CD14-positive monocyte (primary cell): Measurements from ENCODE around the gene GLI1. TPM values are rescaled to one million over a fixed set of nuclear protein-coding genes. Genes with fewer than 3 reads are reported as not detected.

Source experiments
- DNase-seq, 3 donors: peaks; one replicate each; pipeline ENCODE4 v3.0.0-alpha.2; 2011 to 2022
- H2AFZ ChIP-seq: 2 replicates; pipeline ENCODE4 v1.6.0; 2012; ENCODE audit warnings: mild to moderate bottlenecking, low read depth, low read length, inconsistent platforms; ENCODE audit not compliant: insufficient read depth, poor library complexity, severe bottlenecking
- H3K27ac ChIP-seq, 2 donors: 1 replicate in 1 of 2; 2 replicates in 1 of 2; pipeline ENCODE4 v1.5.1; 2012 to 2013; ENCODE audit warnings: low read length in 2 of 2, control low read depth in 1 of 2, inconsistent platforms in 1 of 2, low read depth in 1 of 2, mild to moderate bottlenecking in 1 of 2
- H3K27me3 ChIP-seq, 2 donors: one replicate each; pipeline versions ENCODE4 v1.6.0 to v1.6.1; 2011 to 2013; ENCODE audit warnings: low read length in 2 of 2; ENCODE audit not compliant: control insufficient read depth in 2 of 2, insufficient read depth in 2 of 2
- H3K36me3 ChIP-seq, 2 donors: replicated peaks in 1 of 2; 1 replicate in 1 of 2; 2 replicates in 1 of 2; pipeline versions ENCODE4 v1.5.1 to v1.6.1; 2012 to 2013; ENCODE audit warnings: low read length in 2 of 2, control low read depth in 1 of 2, inconsistent platforms in 1 of 2, mild to moderate bottlenecking in 1 of 2; ENCODE audit not compliant: insufficient read depth in 2 of 2, control insufficient read depth in 1 of 2
- H3K4me1 ChIP-seq, 2 donors: 1 replicate in 1 of 2; 2 replicates in 1 of 2; pipeline versions ENCODE4 v1.5.1 to v1.6.1; 2012 to 2013; ENCODE audit warnings: low read length in 2 of 2, control low read depth in 1 of 2, inconsistent platforms in 1 of 2, mild to moderate bottlenecking in 1 of 2, moderate library complexity in 1 of 2; ENCODE audit not compliant: insufficient read depth in 2 of 2, control insufficient read depth in 1 of 2
- H3K4me2 ChIP-seq: replicated peaks from 2 replicates; pipeline ENCODE3; 2012; ENCODE audit warnings: low read length, moderate library complexity, mild to moderate bottlenecking; ENCODE audit not compliant: poor library complexity, severe bottlenecking; ENCODE audit errors: extremely low read depth
- H3K4me3 ChIP-seq, 3 experiments: fragments of 200-600 bp in 1 of 3; sonication (generic) in 1 of 3; replicated peaks in 1 of 3; 1 replicate in 2 of 3; 2 replicates in 1 of 3; pipeline ENCODE4 v1.5.1; 2011 to 2013; ENCODE audit warnings: low read length in 3 of 3, mild to moderate bottlenecking in 3 of 3, control low read depth in 2 of 3, low read depth in 2 of 3, inconsistent platforms in 1 of 3, moderate library complexity in 1 of 3
- H3K79me2 ChIP-seq: 2 replicates; pipeline ENCODE4 v1.6.0; 2012; ENCODE audit warnings: mild to moderate bottlenecking, control low read depth, inconsistent platforms, low read length, moderate library complexity; ENCODE audit not compliant: insufficient read depth
- H3K9ac ChIP-seq: 2 replicates; pipeline ENCODE4 v1.6.0; 2017; ENCODE audit warnings: low read length, mild to moderate bottlenecking; ENCODE audit not compliant: insufficient read depth, poor library complexity, severe bottlenecking
- H3K9me3 ChIP-seq, 2 donors: replicated peaks in 1 of 2; 1 replicate in 1 of 2; 2 replicates in 1 of 2; pipeline versions ENCODE4 v1.5.1 to v1.6.1; 2012 to 2013; ENCODE audit warnings: low read length in 2 of 2, control low read depth in 1 of 2; ENCODE audit not compliant: control insufficient read depth in 1 of 2, insufficient read depth in 1 of 2
- H4K20me1 ChIP-seq: 2 replicates; pipeline ENCODE4 v1.6.0; 2012; ENCODE audit warnings: mild to moderate bottlenecking, low read length, control low read depth, moderate library complexity; ENCODE audit not compliant: insufficient read depth
- H3K27ac Mint-ChIP-seq, 7 donors: one replicate each; pipeline ENCODE4 v1.8.0; 2020; ENCODE audit warnings: mild to moderate bottlenecking in 7 of 7, mixed read lengths in 7 of 7, moderate library complexity in 6 of 7, inconsistent platforms in 2 of 7
- H3K27me3 Mint-ChIP-seq, 3 donors: one replicate each; pipeline ENCODE4 v1.8.0; 2021 to 2022; ENCODE audit warnings: low read depth in 3 of 3, mild to moderate bottlenecking in 3 of 3, mixed read lengths in 3 of 3, moderate library complexity in 3 of 3, inconsistent platforms in 1 of 3
- H3K36me3 Mint-ChIP-seq, 2 donors: one replicate each; pipeline ENCODE4 v1.8.0; 2020; ENCODE audit warnings: mixed read lengths in 2 of 2, inconsistent platforms in 1 of 2, mild to moderate bottlenecking in 1 of 2
- H3K4me1 Mint-ChIP-seq: one replicate; pipeline ENCODE4 v1.8.0; 2020; ENCODE audit warnings: mild to moderate bottlenecking, mixed read lengths
- H3K4me3 Mint-ChIP-seq, 2 donors: one replicate each; pipeline ENCODE4 v1.8.0; 2020; ENCODE audit warnings: mild to moderate bottlenecking in 2 of 2, mixed read lengths in 2 of 2, moderate library complexity in 1 of 2
- H3K9me3 Mint-ChIP-seq, 7 donors: one replicate each; pipeline ENCODE4 v1.8.0; 2020 to 2022; ENCODE audit warnings: mixed read lengths in 7 of 7, mild to moderate bottlenecking in 6 of 7, moderate library complexity in 6 of 7, inconsistent platforms in 2 of 7
- WGBS: methylation state at CpG from one replicate; pipeline ENCODE4 v1.1.5; 2013; ENCODE audit warnings: missing lambda C conversion rate; ENCODE audit not compliant: insufficient coverage; 5-methylcytosine and 5-hydroxymethylcytosine counted together
- intact Hi-C, 2 donors: fragments of 100-400 bp; cut with micrococcal nuclease; formaldehyde crosslinking; loops; one replicate each; pipeline versions ENCODE4 v1.15.0 to v1.15.1; 2023
- polyA plus RNA-seq, 3 donors: library from polyadenylated mRNA; depleted of rRNA in 1 of 3; unstranded in 2 of 3; stranded (reverse) in 1 of 3; fragments of 300-500 nt in 2 of 3; fragments of >200 nt in 1 of 3; fragmentation: Illumina TruSeq in 2 of 3; gene quantifications; 1 replicate in 2 of 3; 2 replicates in 1 of 3; pipeline ENCODE4 v1.2.3, GENCODE V29; 2012 to 2021
- TF ChIP-seq, protein P1 (sequence below): fragments of 200-600 bp; IDR thresholded peaks from one replicate; pipeline ENCODE4 v1.8.0; 2022; ENCODE audit warnings: antibody characterized with exemption, mild to moderate bottlenecking

Gene GLI1
- polyA plus RNA-seq, 3 donors = 0.05 TPM; not detected in 2

DNA sequence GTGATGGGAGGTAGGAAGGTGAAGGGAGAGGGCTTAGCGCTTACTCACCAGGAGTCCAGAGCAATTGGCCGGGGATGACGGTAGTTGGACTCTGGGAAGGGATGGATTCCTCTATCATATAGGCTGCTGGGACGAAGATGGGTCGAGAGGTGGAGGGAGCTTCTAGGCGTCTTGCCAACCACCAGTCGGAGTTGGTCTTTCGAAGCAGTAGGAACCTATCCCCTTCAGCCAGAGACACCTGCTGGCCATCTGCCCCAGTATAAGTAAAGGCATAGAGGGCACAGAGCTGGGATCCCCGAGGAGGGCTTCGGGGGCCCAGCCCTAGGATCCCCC, 19.4 kb downstream of the GLI1 start:
- peak overlapping the region; percentile 89 for H3K4me2 ChIP-seq
- peak overlapping the region; percentile 72 for H2AFZ ChIP-seq
- peaks cover 0 to 1% (median 0%) of the 10 kb centered on the region in 7 donors for H3K9me3 Mint-ChIP-seq
- H3K27ac Mint-ChIP-seq = peak overlapping the region; percentile 86 to 97 (median 96)
- no peak for DNase-seq
- peaks cover 60% of the 10 kb centered on the region for H3K4me1 Mint-ChIP-seq
- H3K79me2 ChIP-seq = peaks cover 65% of the 10 kb centered on the region
- peak overlapping the region; percentile 97 to 99 for H3K4me3 Mint-ChIP-seq
- H3K36me3 ChIP-seq = peaks cover 12 to 17% of the 10 kb centered on the region in 2 donors
- peak overlapping the region; percentile 83 for H3K9ac ChIP-seq
- peak overlapping the region; percentile 62 to 83 for H3K27ac ChIP-seq
- H3K4me1 ChIP-seq = peaks cover 47 to 65% of the 10 kb centered on the region in 2 donors
- TF ChIP-seq, protein P1, sequence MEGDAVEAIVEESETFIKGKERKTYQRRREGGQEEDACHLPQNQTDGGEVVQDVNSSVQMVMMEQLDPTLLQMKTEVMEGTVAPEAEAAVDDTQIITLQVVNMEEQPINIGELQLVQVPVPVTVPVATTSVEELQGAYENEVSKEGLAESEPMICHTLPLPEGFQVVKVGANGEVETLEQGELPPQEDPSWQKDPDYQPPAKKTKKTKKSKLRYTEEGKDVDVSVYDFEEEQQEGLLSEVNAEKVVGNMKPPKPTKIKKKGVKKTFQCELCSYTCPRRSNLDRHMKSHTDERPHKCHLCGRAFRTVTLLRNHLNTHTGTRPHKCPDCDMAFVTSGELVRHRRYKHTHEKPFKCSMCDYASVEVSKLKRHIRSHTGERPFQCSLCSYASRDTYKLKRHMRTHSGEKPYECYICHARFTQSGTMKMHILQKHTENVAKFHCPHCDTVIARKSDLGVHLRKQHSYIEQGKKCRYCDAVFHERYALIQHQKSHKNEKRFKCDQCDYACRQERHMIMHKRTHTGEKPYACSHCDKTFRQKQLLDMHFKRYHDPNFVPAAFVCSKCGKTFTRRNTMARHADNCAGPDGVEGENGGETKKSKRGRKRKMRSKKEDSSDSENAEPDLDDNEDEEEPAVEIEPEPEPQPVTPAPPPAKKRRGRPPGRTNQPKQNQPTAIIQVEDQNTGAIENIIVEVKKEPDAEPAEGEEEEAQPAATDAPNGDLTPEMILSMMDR = no peak
- H3K27me3 Mint-ChIP-seq = peaks cover 0 to 2% (median 0%) of the 10 kb centered on the region in 3 donors
- peaks cover 26% of the 10 kb centered on the region for H4K20me1 ChIP-seq
- H3K36me3 Mint-ChIP-seq = peaks cover 20 to 33% of the 10 kb centered on the region in 2 donors
- peak overlapping the region in 1 of 3 experiments; percentile 100 for H3K4me3 ChIP-seq
- H3K9me3 ChIP-seq = no peaks in the 10 kb centered on the region
- 84% methylated on average over 5 of the region's 10 CpGs for WGBS
- H3K27me3 ChIP-seq = no peaks in the 10 kb centered on the region
- intact Hi-C loops = loop anchor here (5.0 to 10.0 kb wide), 4 partner anchors 43 to 146 kb away; partner anchors contain the start of genes DCTN2 (in 2 of the 2), DDIT3 (in 1 of the 2) and MBD6 (in 1 of the 2)

DNA sequence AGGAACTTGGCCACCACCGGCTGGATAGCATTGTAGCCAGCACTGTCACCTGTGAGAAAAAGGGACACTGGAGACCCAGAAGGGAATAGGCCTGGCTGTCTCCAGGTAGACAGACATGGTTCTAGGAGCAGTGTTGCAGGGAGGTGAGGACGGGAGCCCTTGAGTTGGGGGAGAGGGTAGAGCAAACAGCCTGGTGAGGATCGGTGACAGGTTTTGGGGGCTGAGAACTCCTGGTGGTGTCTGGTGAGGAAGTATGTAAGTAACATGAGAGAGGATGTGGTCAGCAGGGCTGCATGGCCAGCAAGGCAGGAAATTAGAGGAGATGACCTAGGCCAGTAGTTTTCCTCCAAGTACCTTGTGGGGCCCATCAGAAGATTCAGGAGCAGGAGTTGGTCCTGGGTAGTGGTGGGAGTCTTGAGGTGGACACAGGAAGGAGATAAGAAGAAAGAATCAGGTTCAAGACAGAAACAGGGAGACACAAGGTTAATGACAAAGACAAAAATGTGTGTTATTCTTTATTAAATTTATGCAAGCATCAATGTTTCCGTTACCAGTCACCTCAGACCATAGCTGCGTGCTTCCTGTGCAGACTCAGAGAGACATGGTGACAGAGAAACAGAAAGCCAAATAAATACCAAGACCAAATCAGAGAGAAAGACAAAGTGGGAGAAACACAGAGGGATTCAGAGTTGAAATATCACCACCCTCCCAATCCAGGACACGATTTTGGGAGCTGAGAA, 20.0 kb downstream of the GLI1 start, which contains the start of gene ARHGAP9:
Gene ARHGAP9, minus strand, starts transcription at position 491 of the 740 bp plus-strand sequence. Its CDS starts 460 bp downstream, at position 31.
- peak within 1 kb of the TSS; percentile 89 for H3K4me2 ChIP-seq
- peak within 1 kb of the TSS; percentile 72 for H2AFZ ChIP-seq
- H3K9ac ChIP-seq = peak within 1 kb of the TSS; percentile 83
- peaks cover 42 to 60% of the 10 kb centered on the region in 2 donors for H3K4me1 ChIP-seq
- peak within 1 kb of the TSS in 2 of 3 experiments; percentile 2 to 100 for H3K4me3 ChIP-seq
- peak in 2 of 3 donors; percentile 47 for DNase-seq
- no peaks in the 10 kb centered on the region for H3K27me3 ChIP-seq
- Mint-ChIP-seq H3K27ac (peak within 1 kb of the TSS; percentile 86 to 97 (median 96)), H3K9me3 (no peaks in the 10 kb centered on the region), H3K4me3 (peak within 1 kb of the TSS; percentile 97 to 99), H3K36me3 (peaks cover 14 to 28% of the 10 kb centered on the region in 2 donors), H3K4me1 (peaks cover 55% of the 10 kb centered on the region), H3K27me3 (peaks cover 0 to 2% (median 0%) of the 10 kb centered on the region in 3 donors)
- H3K79me2 ChIP-seq = peaks cover 59% of the 10 kb centered on the region
- no peaks in the 10 kb centered on the region for H3K9me3 ChIP-seq
- 41% methylated on average over 3 of the region's 6 CpGs for WGBS
- H4K20me1 ChIP-seq = peaks cover 20% of the 10 kb centered on the region
- H3K27ac ChIP-seq = peak within 1 kb of the TSS; percentile 62 to 83
- H3K36me3 ChIP-seq = peaks cover 7 to 12% of the 10 kb centered on the region in 2 donors
- intact Hi-C loops = loop anchor here (5.0 to 10.0 kb wide), 4 partner anchors 43 to 145 kb away; partner anchors contain the start of genes DCTN2 (in 2 of the 2), DDIT3 (in 1 of the 2) and MBD6 (in 1 of the 2)
- TF ChIP-seq, protein P1 = no peak
